ENCODE measurements around the gene ADAM30. TPM values are rescaled to one million over a fixed set of nuclear protein-coding genes. Genes with fewer than 3 reads are reported as not detected.
"Not testable (repeated sequence)": the region's sequence is repeated elsewhere in the genome, so short reads cannot be mapped to it uniquely, and the experiment has no call there.

The ADAM30 gene
- total and polyA plus RNA-seq, 2 donors = not detected

GRCh38 chr1:119878171-119878570, 18.1 kb downstream of the ADAM30 start:
- Histone ChIP-seq H3K27ac (ENCODE audit: low read depth) (no peak overlapping the region), H3K4me3 (ENCODE audit: low read depth, low read length) (no peak overlapping the region), H3K36me3 (ENCODE audit: insufficient read depth) (no peaks in the 10 kb centered on the region), H3K4me1 (ENCODE audit: insufficient read depth) (no peaks in the 10 kb centered on the region)
- no peak for DNase-seq (ENCODE audit: extremely low spot score)

GRCh38 chr1:119874186-119874585, 22.1 kb downstream of the ADAM30 start:
- no peaks in the 10 kb centered on the region for H3K36me3 ChIP-seq (ENCODE audit: insufficient read depth)
- no peak for DNase-seq (ENCODE audit: extremely low spot score)
- no peak overlapping the region for H3K27ac ChIP-seq (ENCODE audit: low read depth)
- WGBS = 73% methylated on average over 2 of the region's 2 CpGs
- no peak overlapping the region for H3K4me3 ChIP-seq (ENCODE audit: low read depth, low read length)
- no peaks in the 10 kb centered on the region for H3K4me1 ChIP-seq (ENCODE audit: insufficient read depth)

GRCh38 chr1:119873135-119874015, 22.9 kb downstream of the ADAM30 start:
- Histone ChIP-seq H3K27ac (ENCODE audit: low read depth) (no peak overlapping the region), H3K36me3 (ENCODE audit: insufficient read depth) (no peaks in the 10 kb centered on the region), H3K4me1 (ENCODE audit: insufficient read depth) (no peaks in the 10 kb centered on the region), H3K4me3 (ENCODE audit: low read depth, low read length) (no peak overlapping the region)
- peak; percentile 82 for DNase-seq (ENCODE audit: extremely low spot score)
- WGBS = 54% methylated on average over 4 of the region's 4 CpGs

GRCh38 chr1:119871881-119872280, 24.4 kb downstream of the ADAM30 start:
- H3K27ac ChIP-seq (ENCODE audit: low read depth) = no peak overlapping the region
- WGBS = 88% methylated on average over 4 of the region's 4 CpGs
- no peak overlapping the region for H3K4me3 ChIP-seq (ENCODE audit: low read depth, low read length)
- no peaks in the 10 kb centered on the region for H3K36me3 ChIP-seq (ENCODE audit: insufficient read depth)
- no peak for DNase-seq (ENCODE audit: extremely low spot score)
- H3K4me1 ChIP-seq (ENCODE audit: insufficient read depth) = no peaks in the 10 kb centered on the region

GRCh38 chr1:119870917-119871596, 25.3 kb downstream of the ADAM30 start:
- H3K27ac ChIP-seq (ENCODE audit: low read depth) = no peak overlapping the region
- no peak overlapping the region for H3K4me3 ChIP-seq (ENCODE audit: low read depth, low read length)
- WGBS = 66% methylated on average over 20 of the region's 20 CpGs
- no peaks in the 10 kb centered on the region for H3K36me3 ChIP-seq (ENCODE audit: insufficient read depth)
- peak; percentile 33 for DNase-seq (ENCODE audit: extremely low spot score)
- H3K4me1 ChIP-seq (ENCODE audit: insufficient read depth) = no peaks in the 10 kb centered on the region

- peak; percentile 11 for DNase-seq (ENCODE audit: extremely low spot score)
- H3K27ac ChIP-seq (ENCODE audit: low read depth) = no peak overlapping the region
- no peaks in the 10 kb centered on the region for H3K4me1 ChIP-seq (ENCODE audit: insufficient read depth)
- no peak overlapping the region for H3K4me3 ChIP-seq (ENCODE audit: low read depth, low read length)
- 62% methylated on average over 1 of the region's 1 CpG for WGBS
- no peaks in the 10 kb centered on the region for H3K36me3 ChIP-seq (ENCODE audit: insufficient read depth)
Measured at GRCh38 chr1:119869995-119870394, 26.3 kb downstream of the ADAM30 start.

GRCh38 chr1:119868176-119868575, 28.1 kb downstream of the ADAM30 start:
- H3K4me1 ChIP-seq (ENCODE audit: insufficient read depth) = no peaks in the 10 kb centered on the region
- no peaks in the 10 kb centered on the region for H3K36me3 ChIP-seq (ENCODE audit: insufficient read depth)
- H3K4me3 ChIP-seq (ENCODE audit: low read depth, low read length) = no peak overlapping the region
- DNase-seq (ENCODE audit: extremely low spot score) = no peak
- 83% methylated on average over 2 of the region's 2 CpGs for WGBS
- H3K27ac ChIP-seq (ENCODE audit: low read depth) = no peak overlapping the region

GRCh38 chr1:119866451-119866850, 29.9 kb downstream of the ADAM30 start:
- H3K27ac ChIP-seq (ENCODE audit: low read depth) = no peak overlapping the region
- H3K4me1 ChIP-seq (ENCODE audit: insufficient read depth) = no peaks in the 10 kb centered on the region
- no peak overlapping the region for H3K4me3 ChIP-seq (ENCODE audit: low read depth, low read length)
- no peaks in the 10 kb centered on the region for H3K36me3 ChIP-seq (ENCODE audit: insufficient read depth)
- no peak for DNase-seq (ENCODE audit: extremely low spot score)
- whole genome bisulfite sequencing = 36% methylated on average over 3 of the region's 3 CpGs

GRCh38 chr1:119865627-119866026, 30.7 kb downstream of the ADAM30 start:
- no peak overlapping the region for H3K27ac ChIP-seq (ENCODE audit: low read depth)
- H3K4me1 ChIP-seq (ENCODE audit: insufficient read depth) = no peaks in the 10 kb centered on the region
- DNase-seq (ENCODE audit: extremely low spot score) = no peak
- no peak overlapping the region for H3K4me3 ChIP-seq (ENCODE audit: low read depth, low read length)
- 32% methylated on average over 4 of the region's 4 CpGs for WGBS
- H3K36me3 ChIP-seq (ENCODE audit: insufficient read depth) = no peaks in the 10 kb centered on the region

GRCh38 chr1:119862276-119862675, 34.0 kb downstream of the ADAM30 start:
- no peaks in the 10 kb centered on the region for H3K4me1 ChIP-seq (ENCODE audit: insufficient read depth)
- DNase-seq (ENCODE audit: extremely low spot score) = no peak
- H3K27ac ChIP-seq (ENCODE audit: low read depth) = no peak overlapping the region
- H3K4me3 ChIP-seq (ENCODE audit: low read depth, low read length) = no peak overlapping the region
- no peaks in the 10 kb centered on the region for H3K36me3 ChIP-seq (ENCODE audit: insufficient read depth)

GRCh38 chr1:119861547-119861946, 34.8 kb downstream of the ADAM30 start:
- Histone ChIP-seq H3K27ac (ENCODE audit: low read depth) (no peak overlapping the region), H3K4me1 (ENCODE audit: insufficient read depth) (no peaks in the 10 kb centered on the region), H3K36me3 (ENCODE audit: insufficient read depth) (no peaks in the 10 kb centered on the region), H3K4me3 (ENCODE audit: low read depth, low read length) (no peak overlapping the region)
- 38% methylated on average over 2 of the region's 2 CpGs for WGBS
- DNase-seq (ENCODE audit: extremely low spot score) = no peak

GRCh38 chr1:119859647-119860046, 36.7 kb downstream of the ADAM30 start:
- Histone ChIP-seq H3K4me1 (ENCODE audit: insufficient read depth) (no peaks in the 10 kb centered on the region), H3K36me3 (ENCODE audit: insufficient read depth) (no peaks in the 10 kb centered on the region), H3K4me3 (ENCODE audit: low read depth, low read length) (no peak overlapping the region), H3K27ac (ENCODE audit: low read depth) (no peak overlapping the region)
- no peak for DNase-seq (ENCODE audit: extremely low spot score)
- 67% methylated on average over 4 of the region's 4 CpGs for WGBS

GRCh38 chr1:119858556-119859214, 37.6 kb downstream of the ADAM30 start:
- not testable (repeated sequence) for H3K27ac ChIP-seq (ENCODE audit: low read depth); H3K4me3 ChIP-seq (ENCODE audit: low read depth, low read length); H3K36me3 ChIP-seq (ENCODE audit: insufficient read depth); DNase-seq (ENCODE audit: extremely low spot score); H3K4me1 ChIP-seq (ENCODE audit: insufficient read depth)
- WGBS = 74% methylated on average over 4 of the region's 4 CpGs

GRCh38 chr1:119858126-119858525, 38.2 kb downstream of the ADAM30 start:
- no peaks in the 10 kb centered on the region for H3K4me1 ChIP-seq (ENCODE audit: insufficient read depth)
- H3K27ac ChIP-seq (ENCODE audit: low read depth) = no peak overlapping the region
- H3K4me3 ChIP-seq (ENCODE audit: low read depth, low read length) = no peak overlapping the region
- 92% methylated on average over 2 of the region's 2 CpGs for WGBS
- no peaks in the 10 kb centered on the region for H3K36me3 ChIP-seq (ENCODE audit: insufficient read depth)
- no peak for DNase-seq (ENCODE audit: extremely low spot score)

Measured in urinary bladder (tissue), 4 donors.